Stimulated activated CD8-positive, alpha-beta memory T cell treated with anti-CD3 and anti-CD28 coated beads, Interleukin-7, amount 100 ng/mL, for 48 hours (primary cell): ENCODE results near the gene ARPP21.
"Not testable (repeated sequence)": the region's sequence is repeated elsewhere in the genome, so short reads cannot be mapped to it uniquely, and the experiment has no call there.

ENCODE experiments used
- DNase-seq, 2 donors: peaks; one replicate each; pipeline ENCODE4 v3.0.0-alpha.2; 2020; ENCODE audit warnings: low read depth in 1 of 2; ENCODE audit errors: extremely low read depth in 1 of 2

ARPP21 gene

GRCh38 chr3:35777563-35778554 is 138.5 kb downstream of the ARPP21 start:
- DNase-seq: no peak

- no peak for DNase-seq
Observed at GRCh38 chr3:35779611-35780010, 140.3 kb downstream of the ARPP21 start.

GRCh38 chr3:35780800-35781199 is 141.5 kb downstream of the ARPP21 start:
- DNase-seq: no peak

GRCh38 chr3:35781558-35781957 is 142.2 kb downstream of the ARPP21 start:
- DNase-seq: no peak

- DNase-seq: no peak
Observed at GRCh38 chr3:35782355-35782754, 143.0 kb downstream of the ARPP21 start.

GRCh38 chr3:35784169-35784568 is 144.8 kb downstream of the ARPP21 start:
- DNase-seq: no peak

GRCh38 chr3:35785234-35785888 is 146.0 kb downstream of the ARPP21 start:
- no peak for DNase-seq

GRCh38 chr3:35787936-35788335 is 148.6 kb downstream of the ARPP21 start:
- DNase-seq: no peak

GRCh38 chr3:35789042-35789831 is 149.9 kb downstream of the ARPP21 start:
- DNase-seq: no peak

- DNase-seq: no peak
Observed at GRCh38 chr3:35790764-35791163, 151.4 kb downstream of the ARPP21 start.

- no peak for DNase-seq
Observed at GRCh38 chr3:35793667-35794066, 154.3 kb downstream of the ARPP21 start.

- DNase-seq: no peak
Observed at GRCh38 chr3:35800960-35801459, 161.7 kb downstream of the ARPP21 start.

- DNase-seq: no peak
Observed at GRCh38 chr3:35814531-35814930, 175.2 kb downstream of the ARPP21 start.

- DNase-seq: not testable (repeated sequence)
Observed at GRCh38 chr3:35815796-35816195, 176.5 kb downstream of the ARPP21 start.

GRCh38 chr3:35817216-35817615 is 177.9 kb downstream of the ARPP21 start:
- DNase-seq: no peak

GRCh38 chr3:35832140-35832571 is 192.8 kb downstream of the ARPP21 start:
- DNase-seq: no peak
